Endothelial cell of umbilical vein (primary cell): ENCODE results near the gene EXOC6B. TPM values are rescaled to one million over a fixed set of nuclear protein-coding genes. Genes with fewer than 3 reads are reported as not detected.

ENCODE experiments used
- BruUV-seq: library from RNA; stranded (reverse); fragments of 400-500 nt; replicated peaks from 2 replicates; lab custom pipeline; 2021; lab: Mats Ljungman, UMichigan
- CTCF ChIA-PET: fragments of 300-600, 350-600 bp; sonication (Branson Sonifier 250); formaldehyde crosslinking; loops from one replicate; lab custom pipeline; 2021; ENCODE audit warnings: antibody characterized with exemption, inconsistent platforms; lab: Charles Lee
- POLR2A ChIA-PET: fragments of 300-600, 350-600 bp; sonication (Branson Sonifier 250); formaldehyde crosslinking; loops from one replicate; lab custom pipeline; 2021; ENCODE audit warnings: antibody characterized with exemption, inconsistent platforms; lab: Charles Lee
- DNase-seq: peaks from one replicate; pipeline ENCODE4 v3.0.0-alpha.2; 2011; ENCODE audit warnings: low read depth, low spot score
- FAIRE-seq: peaks from 2 replicates; lab custom pipeline; 2011; peaks lifted over from hg19 to GRCh38; lab: Jason Lieb, UNC
- H2AFZ ChIP-seq: 2 replicates; pipeline ENCODE4 v1.6.0; 2012; ENCODE audit warnings: low read depth, low read length, control low read depth, inconsistent platforms
- H3K27ac ChIP-seq: 2 replicates; pipeline ENCODE4 v1.5.1; 2011; ENCODE audit warnings: low read depth, mild to moderate bottlenecking, control low read depth, low read length, moderate library complexity; ENCODE audit not compliant: insufficient read depth
- H3K27me3 ChIP-seq, 2 experiments: 2 replicates each; pipeline versions ENCODE4 v1.6.0 to v1.6.1; 2011; ENCODE audit warnings: low read length in 2 of 2, mixed read lengths in 1 of 2; ENCODE audit not compliant: control insufficient read depth in 2 of 2, insufficient read depth in 2 of 2
- H3K36me3 ChIP-seq, 2 experiments: 2 replicates in 1 of 2; 3 replicates in 1 of 2; pipeline ENCODE4 v1.5.1; 2011; ENCODE audit warnings: low read length in 2 of 2, mild to moderate bottlenecking in 1 of 2, moderate library complexity in 1 of 2; ENCODE audit not compliant: control insufficient read depth in 2 of 2, insufficient read depth in 2 of 2; ENCODE audit errors: extremely low read depth in 1 of 2
- H3K4me1 ChIP-seq: 3 replicates; pipeline ENCODE4 v1.5.1; 2011; ENCODE audit warnings: mild to moderate bottlenecking, low read length; ENCODE audit not compliant: control insufficient read depth, insufficient read depth; ENCODE audit errors: extremely low read depth
- H3K4me2 ChIP-seq: 2 replicates; pipeline ENCODE4 v1.6.1; 2011; ENCODE audit warnings: low read length, control low read depth, mixed read lengths; ENCODE audit not compliant: insufficient read depth
- H3K4me3 ChIP-seq, 3 experiments: fragments of 200-600 bp in 1 of 3; sonication (generic), shearing (Covaris generic) in 1 of 3; replicated peaks in 1 of 3; 2 replicates each; pipeline ENCODE4 v1.5.1; 2011 to 2016; ENCODE audit warnings: control low read depth in 3 of 3, low read length in 3 of 3, mild to moderate bottlenecking in 2 of 3, inconsistent platforms in 1 of 3, low read depth in 1 of 3, moderate library complexity in 1 of 3; ENCODE audit not compliant: insufficient read depth in 1 of 3
- H3K79me2 ChIP-seq: 2 replicates; pipeline ENCODE4 v1.6.0; 2012; ENCODE audit warnings: low read length, inconsistent platforms; ENCODE audit not compliant: control insufficient read depth, insufficient read depth
- H3K9ac ChIP-seq: replicated peaks from 2 replicates; pipeline ENCODE3; 2011; ENCODE audit warnings: low read length, control low read depth; ENCODE audit not compliant: insufficient read depth; ENCODE audit errors: extremely low read depth
- H3K9me1 ChIP-seq: replicated peaks from 3 replicates; pipeline ENCODE4 v1.6.0; 2011; ENCODE audit warnings: mild to moderate bottlenecking, low read length; ENCODE audit not compliant: control insufficient read depth, insufficient read depth; ENCODE audit errors: extremely low read depth
- H3K9me3 ChIP-seq: replicated peaks from 2 replicates; pipeline ENCODE4 v1.5.1; 2012; ENCODE audit warnings: low read length, inconsistent platforms; ENCODE audit not compliant: control insufficient read depth, insufficient read depth
- H4K20me1 ChIP-seq: replicated peaks from 2 replicates; pipeline ENCODE3; 2011; ENCODE audit warnings: mild to moderate bottlenecking, low read length; ENCODE audit not compliant: control insufficient read depth, insufficient read depth; ENCODE audit errors: extremely low read depth
- CTCF ChIP-seq, 2 donors: IDR thresholded peaks; 1 replicate in 1 of 2; 2 replicates in 1 of 2; pipeline ENCODE4 v1.5.1; 2011; ENCODE audit warnings: low read length in 2 of 2, mild to moderate bottlenecking in 2 of 2, moderate library complexity in 2 of 2, control low read depth in 1 of 2, inconsistent platforms in 1 of 2, low read depth in 1 of 2; ENCODE audit not compliant: insufficient read depth in 1 of 2; ENCODE audit errors: extremely low read depth in 1 of 2
- EZH2 ChIP-seq: IDR thresholded peaks from 2 replicates; pipeline ENCODE4 v1.6.1; 2012; ENCODE audit warnings: borderline replicate concordance, low read depth, mild to moderate bottlenecking, moderate library complexity, low read length, inconsistent platforms; ENCODE audit not compliant: severe bottlenecking
- FOS ChIP-seq: IDR thresholded peaks from 2 replicates; pipeline ENCODE4 v1.6.1; 2011; ENCODE audit warnings: mild to moderate bottlenecking, low read length, moderate library complexity, borderline replicate concordance; ENCODE audit not compliant: insufficient read depth
- GATA2 ChIP-seq: IDR thresholded peaks from 2 replicates; pipeline ENCODE4 v1.7.0; 2011; ENCODE audit warnings: low read depth, mild to moderate bottlenecking, moderate library complexity, mixed read lengths, low read length; ENCODE audit not compliant: insufficient read length, insufficient read depth
- MAX ChIP-seq: IDR thresholded peaks from 2 replicates; pipeline ENCODE4 v1.6.1; 2011; ENCODE audit not compliant: insufficient read depth, insufficient read length
- MYC ChIP-seq: IDR thresholded peaks from one replicate; pipeline ENCODE4 v1.6.1; 2011; ENCODE audit warnings: mild to moderate bottlenecking, low read depth, low read length
- POLR2AphosphoS5 ChIP-seq: IDR thresholded peaks from 2 replicates; pipeline ENCODE4 v1.6.1; 2012; ENCODE audit warnings: low read depth, mild to moderate bottlenecking, control low read depth, low read length, moderate library complexity; ENCODE audit not compliant: insufficient read depth
- dilution Hi-C: fragments of 300-500 bp; cut with MboI; formaldehyde crosslinking; loops from one replicate; pipeline ENCODE4 v1.15.0; 2019; ENCODE audit warnings: low sequenced_read_pairs; ENCODE audit not compliant: extremely low pct_ligation_motif_present
- intact Hi-C: fragments of 100-400 bp; cut with micrococcal nuclease; formaldehyde crosslinking; loops from one replicate; pipeline ENCODE4 v1.10.0; 2022
- polyA plus RNA-seq, 4 experiments: library from polyadenylated mRNA; depleted of rRNA in 3 of 4; stranded (reverse) in 3 of 4; unstranded in 1 of 4; fragments of >200 nt; gene quantifications; 2 replicates each; pipeline versions ENCODE4 v1.2.1 to v1.2.3, GENCODE V29; 2011 to 2012; ENCODE audit warnings: missing spikeins in 1 of 4
- total RNA-seq: library from RNA; stranded (reverse); gene quantifications from 2 replicates; pipeline ENCODE4 v1.2.3, GENCODE V29; 2021

The EXOC6B gene
- total and polyA plus RNA-seq, 2 donors (not counting 3 experiments of a cell fraction or from before 2014, with no cell fraction given), result 10.8 to 34.8 TPM

- Histone ChIP-seq H3K9me3 (no peaks in the 10 kb centered on the region), H3K79me2 (no peaks in the 10 kb centered on the region), H3K36me3 (no peaks in the 10 kb centered on the region), H4K20me1 (no peaks in the 10 kb centered on the region), H3K27me3 (no peaks in the 10 kb centered on the region), H2AFZ (no peak overlapping the region), H3K27ac (no peak overlapping the region), H3K9me1 (no peaks in the 10 kb centered on the region), H3K9ac (no peak overlapping the region), H3K4me2 (no peak overlapping the region), H3K4me1 (peaks cover 38% of the 10 kb centered on the region), H3K4me3 (no peak overlapping the region)
- intact Hi-C loops (no loop called here), dilution Hi-C loops (no loop called here)
- TF ChIP-seq CTCF (IDR thresholded peaks at IDR 0.05; ENCODE audit: extremely low read depth in 1 of 2, insufficient read depth in 1 of 2, low read depth in 1 of 2, low read length in 2 of 2), result no peak
- TF ChIP-seq FOS, result no peak
- TF ChIP-seq EZH2, result no peak
- no peak for TF ChIP-seq GATA2
- no peak for TF ChIP-seq MAX
- TF ChIP-seq MYC, result no peak
- TF ChIP-seq POLR2AphosphoS5, result no peak
- no TSS peak for BruUV-seq
- ChIA-PET POLR2A (no interaction called here), CTCF (interaction anchor here (0.9 to 1.6 kb wide), 4 partner anchors 11 to 104 kb away, joined by 3 to 4 read pairs (median 4); partner anchors contain the start of gene SPR)
- FAIRE-seq, result no peak
- DNase-seq, result no peak
Measured at GRCh38 chr2:72782520-72782919, 43.3 kb downstream of the EXOC6B start.
